Left renal cortex interstitium (tissue), 4 donors: ENCODE results near the gene SERPIND1. TPM values are rescaled to one million over a fixed set of nuclear protein-coding genes. Genes with fewer than 3 reads are reported as not detected.
"Not testable (repeated sequence)": the region's sequence is repeated elsewhere in the genome, so short reads cannot be mapped to it uniquely, and the experiment has no call there.

ENCODE experiments used
- DNase-seq, 4 donors: peaks; one replicate each; pipeline ENCODE4 v3.0.0-alpha.2; 2013; ENCODE audit warnings: low read depth in 4 of 4, low spot score in 2 of 4, missing footprints in 1 of 4
- polyA plus RNA-seq, 4 donors: library from polyadenylated mRNA; unstranded; fragments of 120-200 nt; gene quantifications; one replicate each; pipeline ENCODE4 v1.2.1, GENCODE V29; 2013; ENCODE audit not compliant: insufficient read length in 4 of 4

Gene SERPIND1
- polyA plus RNA-seq, 4 donors = 2.2 to 7.4 (median 3.1) TPM

DNA sequence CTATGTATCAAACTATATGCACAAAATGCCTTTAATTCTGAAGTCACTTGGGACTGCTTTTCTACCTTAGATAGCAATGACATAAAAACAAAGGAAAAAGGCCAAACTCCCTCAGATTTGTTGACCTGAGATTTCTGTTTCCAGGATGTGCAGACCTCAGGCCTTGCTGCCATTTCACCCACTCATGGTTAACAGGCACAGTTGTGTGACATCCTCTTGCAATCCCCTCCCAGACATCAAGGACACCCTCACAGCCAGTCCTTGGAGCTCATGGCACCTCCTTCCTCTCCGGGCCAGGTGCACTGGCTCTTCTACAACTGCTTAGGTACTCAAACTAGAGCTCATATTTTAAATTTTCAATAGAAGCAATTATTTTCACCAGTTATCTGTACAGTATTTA, 37.3 kb downstream of the SERPIND1 start:
- no peak for DNase-seq

DNA sequence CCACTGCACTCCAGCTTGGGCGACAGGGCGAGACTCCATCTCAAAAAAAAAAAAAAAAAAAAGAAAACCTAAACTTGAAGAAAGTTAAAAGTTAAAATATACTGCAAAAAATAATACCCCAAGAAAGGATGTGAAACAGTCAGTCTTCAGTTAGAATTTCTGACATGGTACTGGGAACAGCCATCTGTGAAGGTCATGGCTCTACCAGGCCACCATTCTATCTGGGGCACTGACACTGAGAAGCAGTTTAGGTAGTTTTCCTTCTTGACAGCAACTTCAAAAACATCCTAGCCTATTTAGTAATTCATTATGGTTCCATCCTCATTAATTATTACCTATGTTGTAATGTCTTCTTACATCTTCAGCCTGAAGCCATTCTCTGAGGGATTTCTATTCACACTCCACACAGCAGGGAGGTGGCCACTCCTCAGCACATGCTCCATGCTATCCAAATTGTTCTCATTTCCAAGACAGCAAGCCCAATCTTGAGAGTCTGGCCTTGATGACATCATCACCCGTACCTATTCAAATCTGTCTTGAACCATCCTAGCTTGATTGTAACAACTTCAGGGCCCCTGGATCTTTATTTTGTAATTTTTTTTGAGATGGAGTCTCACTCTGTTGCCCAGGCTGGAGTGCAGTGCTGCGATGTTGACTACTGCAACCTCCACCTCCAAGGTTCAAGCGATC, 38.2 kb downstream of the SERPIND1 start:
- no peak for DNase-seq

DNA sequence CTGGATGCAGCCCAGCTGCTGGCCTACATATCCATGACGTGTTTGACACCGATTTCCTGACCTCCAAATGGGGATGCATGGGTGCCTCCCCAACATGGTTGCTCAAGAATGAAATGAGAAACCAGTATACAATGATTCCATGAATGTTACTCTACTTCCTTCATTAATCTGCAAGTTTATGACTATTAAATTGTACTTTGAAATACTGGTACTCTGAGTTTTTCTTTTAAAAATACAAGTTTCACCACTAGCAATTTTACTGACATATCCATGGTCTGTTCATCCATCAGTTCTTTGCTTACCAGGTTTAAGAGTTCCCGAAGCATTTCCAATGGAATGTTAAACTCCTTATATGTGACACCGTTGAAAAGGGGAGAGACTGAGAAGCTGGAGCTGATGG, 39.1 kb downstream of the SERPIND1 start:
- no peak for DNase-seq

DNA sequence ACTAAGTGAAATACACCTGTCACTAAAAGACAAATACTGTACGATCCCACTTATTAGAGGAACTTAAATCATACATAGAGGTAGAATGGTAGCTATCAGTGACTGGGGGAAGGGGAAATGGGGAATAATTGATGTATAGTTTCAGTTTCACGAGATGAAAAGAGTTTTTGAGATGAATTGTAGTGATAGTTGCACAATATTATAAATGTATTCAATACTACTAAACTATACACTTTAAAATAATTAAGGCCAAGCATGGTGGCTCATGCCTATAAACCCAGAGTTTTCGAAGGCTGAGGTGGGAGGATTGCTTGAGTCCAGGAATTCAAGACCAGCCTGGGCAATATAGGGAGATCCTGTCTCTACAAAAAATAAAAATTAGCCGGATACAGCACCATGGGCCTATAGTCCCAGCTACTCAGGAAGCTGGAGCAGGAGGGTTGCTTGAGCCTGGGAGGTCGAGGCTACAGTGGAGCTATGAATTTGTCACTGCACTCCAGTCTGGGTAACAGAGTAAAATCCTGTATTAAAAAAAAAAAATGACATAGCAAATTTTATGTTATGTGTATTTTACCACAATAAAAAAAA, 40.4 kb downstream of the SERPIND1 start:
- no peak for DNase-seq

DNA sequence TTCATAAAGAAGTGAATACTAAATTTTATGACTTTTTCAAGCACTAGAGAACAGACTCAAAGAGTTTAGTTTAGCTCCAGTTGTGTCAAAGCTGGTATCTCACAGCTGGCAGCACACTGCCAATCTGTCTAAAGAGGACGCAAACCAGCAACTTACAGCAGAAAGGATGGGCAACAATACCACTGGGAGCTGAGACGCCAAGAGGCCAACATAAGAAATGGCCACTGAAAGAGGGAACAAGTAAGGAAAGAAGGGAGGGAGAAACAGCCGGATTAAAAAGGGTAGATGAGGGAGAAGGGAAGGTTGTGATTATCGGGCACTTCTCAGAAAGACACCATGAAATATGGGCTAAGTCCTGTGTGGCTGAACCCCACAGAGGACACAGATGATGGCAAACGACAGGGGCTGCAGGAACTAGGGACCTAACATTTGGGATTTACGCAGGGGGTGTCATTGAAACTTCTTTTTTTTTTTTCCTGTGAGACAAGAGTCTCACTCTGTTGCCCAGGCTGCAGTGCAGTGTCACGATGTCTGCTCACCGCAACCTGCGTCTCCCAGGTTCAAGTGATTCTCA, 41.7 kb downstream of the SERPIND1 start:
- DNase-seq = no peak

DNA sequence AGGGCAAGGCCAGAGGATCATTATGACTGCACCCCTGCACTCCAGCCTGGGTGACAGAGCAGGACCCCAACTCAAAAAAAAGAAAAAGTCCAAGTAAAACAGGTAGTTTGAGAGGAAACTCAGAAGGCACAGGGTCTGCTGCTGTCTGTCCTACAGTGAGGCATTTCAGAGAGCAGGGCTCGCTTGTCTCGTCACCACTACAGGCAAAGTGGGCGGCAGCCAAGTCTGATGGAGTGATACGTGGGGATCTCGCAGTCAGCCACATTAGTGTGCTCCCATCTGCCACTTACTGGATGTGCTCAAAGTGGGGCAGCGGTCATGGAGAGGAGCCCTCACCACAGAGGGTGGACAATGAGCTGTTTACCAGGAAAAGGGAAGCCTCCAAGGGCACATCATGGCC, 42.6 kb downstream of the SERPIND1 start:
- no peak for DNase-seq

DNA sequence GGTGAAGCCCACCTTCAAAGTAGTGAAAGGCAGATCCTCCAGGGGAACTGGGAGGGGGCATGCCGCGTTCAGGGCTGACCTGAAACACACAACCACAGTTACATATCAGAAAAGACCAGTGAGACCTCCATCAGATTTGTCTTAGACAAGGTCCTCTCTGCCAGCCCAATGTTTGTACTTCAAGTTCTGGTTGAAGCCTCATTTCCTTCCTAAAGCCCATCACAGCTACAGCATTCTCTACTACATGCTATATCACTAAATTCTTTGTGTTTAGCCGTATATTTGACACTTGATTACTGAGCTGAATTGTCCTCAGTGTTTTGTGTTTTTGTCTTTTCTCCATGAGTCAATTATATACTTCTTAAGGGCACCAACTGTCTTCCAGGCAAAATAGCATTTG, 44.6 kb downstream of the SERPIND1 start:
- DNase-seq = no peak

DNA sequence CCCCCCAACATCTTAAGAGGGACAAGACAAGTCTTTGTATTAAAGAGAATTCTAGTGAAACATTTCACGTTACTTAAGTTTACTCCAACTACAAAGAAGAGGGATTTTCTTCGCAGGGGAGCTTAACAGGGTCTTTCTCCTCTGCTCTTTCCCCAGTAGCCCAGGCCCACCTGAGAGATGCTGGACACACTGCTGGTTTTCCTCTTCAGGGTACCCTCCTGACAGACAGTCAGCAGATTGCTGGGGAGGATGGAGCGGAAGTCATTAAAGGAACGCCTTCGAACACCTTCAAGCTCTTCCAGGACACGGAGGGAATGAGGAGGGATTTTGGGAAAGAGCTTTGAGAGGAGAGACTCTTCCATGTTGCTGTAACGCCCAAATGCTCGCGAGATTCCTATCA, 45.6 kb downstream of the SERPIND1 start:
- DNase-seq = no peak

DNA sequence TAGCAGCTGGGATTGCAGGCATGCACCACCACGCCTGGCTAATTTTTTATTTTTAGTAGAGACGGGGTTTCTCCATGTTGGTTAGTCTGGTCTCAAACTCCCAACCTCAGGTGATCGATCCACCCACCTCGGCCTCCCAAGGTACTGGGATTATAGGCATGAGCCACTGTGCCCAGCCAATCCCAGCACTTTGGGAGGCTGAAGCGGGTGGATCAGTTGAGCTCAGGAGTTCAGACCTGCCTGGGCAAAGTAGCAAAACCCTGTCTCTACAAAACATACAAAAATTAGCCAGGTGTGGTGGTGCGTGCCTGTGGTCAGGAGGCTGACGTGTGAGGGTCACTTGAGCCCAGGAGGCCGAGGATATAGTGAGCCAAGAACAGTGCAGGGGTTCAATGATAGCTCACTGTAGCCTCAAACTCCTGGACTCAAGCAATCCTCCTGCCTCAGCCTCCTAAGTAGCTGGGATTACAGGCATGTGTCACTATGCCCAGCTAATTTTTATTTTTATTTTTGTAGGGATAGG, 47.9 kb downstream of the SERPIND1 start:
- not testable (repeated sequence) for DNase-seq

DNA sequence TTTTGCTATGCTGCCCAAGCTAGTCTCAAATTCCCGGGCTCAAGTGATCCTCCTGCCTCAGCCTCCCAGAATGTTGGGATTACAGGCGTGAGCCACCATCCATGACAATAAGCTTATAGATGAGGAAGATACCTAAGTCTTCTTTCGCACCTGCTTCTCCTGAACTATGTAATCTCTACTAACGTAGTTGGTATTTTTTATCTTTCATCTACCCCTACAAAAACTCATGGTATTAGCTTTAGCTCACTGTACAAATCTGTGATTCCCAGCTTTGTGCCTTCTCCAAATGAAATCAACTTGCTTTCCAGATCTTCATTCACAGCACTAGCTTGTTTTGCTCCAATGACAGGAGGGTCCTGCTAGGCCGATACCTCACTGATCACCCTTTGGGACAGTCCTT, 48.3 kb downstream of the SERPIND1 start:
- DNase-seq = no peak

DNA sequence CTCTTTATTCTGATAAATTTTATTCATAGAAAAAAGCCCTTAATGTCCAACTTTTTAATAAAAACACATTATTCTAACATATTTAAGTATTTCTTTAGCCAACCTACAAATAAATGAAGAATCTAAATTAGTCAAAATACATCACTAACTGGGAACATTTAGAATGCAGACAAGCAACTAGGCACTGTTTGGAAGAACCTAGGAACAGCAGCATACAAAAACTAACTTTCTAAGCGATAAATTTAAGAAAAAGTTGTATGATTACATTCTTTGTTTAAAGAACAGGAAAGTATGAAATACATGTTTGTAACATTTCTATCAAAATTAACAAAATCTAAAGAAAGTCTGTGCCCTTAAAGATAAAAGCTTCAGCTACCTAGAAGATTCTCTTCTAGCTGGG, 49.4 kb downstream of the SERPIND1 start:
- no peak for DNase-seq

DNA sequence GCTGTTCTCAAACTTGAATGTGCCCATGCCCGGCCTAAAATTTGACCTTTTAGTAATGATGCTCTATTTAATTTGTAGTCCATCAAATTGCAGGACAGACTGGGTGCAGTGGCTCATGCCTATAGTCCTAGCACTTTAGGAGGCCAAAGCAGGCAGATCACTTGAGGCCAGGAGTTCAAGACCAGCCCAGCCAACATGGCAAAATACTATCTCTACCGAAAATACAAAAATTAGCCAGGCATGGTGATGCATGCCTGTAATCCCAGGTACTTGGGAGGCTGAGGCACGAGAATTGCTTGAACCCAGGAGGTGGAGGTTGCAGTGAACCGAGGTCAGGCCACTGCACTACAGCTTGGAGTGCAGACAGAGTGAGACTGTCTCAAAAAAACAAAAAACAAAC, 51.3 kb downstream of the SERPIND1 start:
- not testable (repeated sequence) for DNase-seq

DNA sequence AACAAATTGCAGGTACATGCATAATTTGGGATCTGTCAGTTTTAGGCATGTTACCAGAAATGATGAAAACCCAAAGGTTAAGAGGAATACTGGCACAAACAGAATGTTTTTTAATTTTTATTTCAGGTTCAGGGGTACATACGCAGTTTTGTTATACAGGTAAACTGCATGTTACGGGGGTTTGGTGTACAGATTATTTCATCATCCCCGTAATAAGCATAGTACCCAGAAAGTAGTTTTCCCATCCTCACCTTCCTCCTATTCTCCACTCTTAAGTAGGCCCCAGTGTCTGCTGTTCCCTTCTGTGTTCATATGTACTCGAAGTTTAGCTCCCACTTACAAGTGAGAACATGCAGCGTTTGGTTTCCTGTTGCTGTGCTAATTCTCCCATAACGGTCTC, 51.7 kb downstream of the SERPIND1 start:
- DNase-seq = no peak

DNA sequence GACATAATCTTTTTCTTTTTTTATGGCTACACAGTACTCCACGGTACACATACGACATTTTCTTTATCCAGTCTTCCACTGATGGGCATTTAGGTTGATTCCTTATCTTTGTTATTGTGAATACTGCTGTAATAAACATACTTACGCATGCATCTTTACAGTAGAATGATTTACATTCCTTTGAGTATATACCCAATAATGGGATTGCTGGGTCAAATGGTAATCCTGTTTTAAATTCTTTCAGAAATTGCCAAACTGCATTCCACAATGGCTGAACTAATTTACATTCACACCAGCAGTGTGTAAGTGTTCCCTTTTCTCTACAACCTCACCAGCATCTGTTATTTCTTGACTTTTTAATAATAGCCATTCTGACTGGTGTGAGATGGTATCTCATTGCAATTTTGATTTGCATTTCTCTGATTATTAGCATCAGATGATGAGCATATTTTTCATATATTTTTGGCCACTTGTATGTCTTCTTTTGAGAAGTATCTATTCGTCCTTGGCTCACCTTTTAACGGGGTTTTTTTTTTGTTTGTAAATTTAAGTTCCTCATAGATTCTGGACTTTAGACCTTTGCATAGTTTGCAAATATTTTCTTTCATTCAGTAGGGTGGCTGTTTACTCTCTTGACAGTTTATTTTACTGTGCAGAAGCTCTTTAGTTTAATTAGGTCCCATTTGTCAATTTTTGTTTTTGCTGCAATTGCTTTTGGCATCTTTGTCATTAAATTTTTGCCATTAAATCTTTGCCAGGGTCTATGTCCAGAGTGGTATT, 52.6 kb downstream of the SERPIND1 start:
- not testable (repeated sequence) for DNase-seq

DNA sequence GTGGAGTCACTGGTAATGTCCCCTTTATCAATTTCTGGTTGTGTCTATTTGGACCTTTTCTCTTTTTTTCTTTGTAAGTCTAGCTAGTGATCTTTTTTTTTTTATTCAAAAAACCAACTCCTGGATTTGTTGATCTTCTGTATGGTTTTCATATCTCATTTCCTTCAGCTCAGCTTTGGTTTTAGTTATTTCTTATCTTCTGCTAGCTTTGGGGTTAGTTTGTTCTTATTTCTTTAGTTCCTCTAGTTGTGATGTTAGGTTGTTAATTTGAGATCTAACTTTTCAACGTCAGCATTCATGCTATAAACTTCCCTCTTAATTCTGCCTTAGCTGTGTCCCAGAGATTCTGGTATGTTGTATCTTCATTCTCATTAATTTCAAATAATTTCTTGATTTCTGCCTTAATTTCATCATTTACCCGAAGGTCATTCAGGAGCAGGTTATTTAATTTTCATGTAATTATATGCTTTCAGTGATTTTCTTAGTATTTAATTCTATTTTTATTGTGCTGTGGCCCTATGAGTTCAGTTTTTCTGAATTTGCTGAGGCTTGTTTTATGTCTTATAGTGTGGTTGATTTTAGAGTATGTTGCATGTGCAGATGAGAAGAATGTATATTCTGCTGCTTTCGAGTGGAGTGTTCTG, 55.7 kb downstream of the SERPIND1 start:
- no peak for DNase-seq

DNA sequence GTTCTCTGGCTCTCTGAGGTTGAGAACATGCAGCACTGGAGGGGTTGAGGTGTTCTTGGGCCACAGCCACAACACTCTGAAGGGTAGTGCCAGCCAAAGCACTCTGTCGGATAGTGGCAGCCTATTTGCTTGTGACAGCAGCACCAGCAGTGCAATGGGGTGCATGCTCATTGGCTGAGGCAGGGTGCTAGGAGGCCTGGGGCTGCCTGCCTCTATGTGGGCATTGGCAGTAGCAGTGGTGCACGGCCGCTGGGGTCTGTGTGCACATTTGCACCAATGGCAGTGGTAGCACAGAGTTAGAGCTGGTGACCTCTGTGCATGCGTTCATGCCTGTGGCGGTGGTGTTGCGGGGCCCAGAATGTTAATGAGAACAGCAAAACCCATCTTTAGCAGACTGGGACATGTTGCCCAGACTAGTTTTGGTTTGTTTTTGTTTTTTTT, 59.3 kb downstream of the SERPIND1 start:
- DNase-seq = no peak

DNA sequence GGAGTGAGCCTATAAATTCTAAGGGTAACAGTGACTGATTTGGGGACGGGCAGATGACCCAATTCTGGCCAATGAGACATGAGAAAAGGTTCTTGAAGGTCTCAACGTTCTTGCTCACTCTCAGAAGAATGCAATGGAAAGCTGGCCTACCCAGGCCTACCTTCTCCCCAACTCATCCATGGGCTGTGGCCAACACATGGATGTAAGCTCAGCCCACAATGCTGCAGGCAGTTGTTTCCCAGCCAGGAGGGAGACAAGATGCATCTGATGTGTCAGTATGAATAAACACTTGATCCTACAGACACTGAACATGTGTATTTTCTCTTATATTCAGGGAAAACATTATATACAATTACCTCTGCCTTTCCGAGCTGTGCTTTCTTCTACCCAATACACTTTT, 60.3 kb downstream of the SERPIND1 start:
- DNase-seq = no peak

DNA sequence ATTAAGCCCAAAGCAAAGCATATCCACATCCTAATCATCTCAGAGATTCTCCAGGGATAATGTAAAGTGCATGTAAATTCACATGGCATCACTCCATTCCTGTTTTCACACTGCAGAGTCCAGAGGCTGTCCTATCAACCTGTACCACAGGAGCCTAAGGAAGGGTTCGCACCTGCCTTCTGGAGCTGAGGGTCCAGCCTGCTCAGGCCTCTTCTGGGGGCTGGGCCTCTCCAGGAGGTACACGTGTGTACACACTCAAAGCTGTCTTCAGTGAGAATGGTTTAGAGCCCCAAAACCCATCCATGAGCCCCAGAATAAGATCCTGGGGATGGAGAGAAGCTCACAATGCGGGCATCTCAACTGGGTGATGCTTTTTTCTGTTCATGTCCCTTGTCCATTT, 60.8 kb downstream of the SERPIND1 start:
- no peak for DNase-seq
